ENCODE data around the gene PARP6.

Gene PARP6

GRCh38 chr15:72205896-72206676 lies 66.3 kb downstream of the PARP6 start:
- TF ChIP-seq CTCF (conservative IDR thresholded peaks at IDR 0.05; ENCODE audit: low read length): no peak
- no peak overlapping the region for H3K4me3 ChIP-seq (ENCODE audit: low read length)
- no peak for DNase-seq (ENCODE audit: low read depth)

GRCh38 chr15:72205273-72205672 lies 67.1 kb downstream of the PARP6 start:
- H3K4me3 ChIP-seq (ENCODE audit: low read length): no peak overlapping the region
- no peak for DNase-seq (ENCODE audit: low read depth)
- TF ChIP-seq CTCF (conservative IDR thresholded peaks at IDR 0.05; ENCODE audit: low read length): no peak

GRCh38 chr15:72203507-72203837 lies 68.9 kb downstream of the PARP6 start:
- TF ChIP-seq CTCF (conservative IDR thresholded peaks at IDR 0.05; ENCODE audit: low read length): no peak
- H3K4me3 ChIP-seq (ENCODE audit: low read length): no peak overlapping the region
- peak; percentile 91 for DNase-seq (ENCODE audit: low read depth)

GRCh38 chr15:72202801-72203506 lies 69.4 kb downstream of the PARP6 start:
- no peak for DNase-seq (ENCODE audit: low read depth)
- no peak overlapping the region for H3K4me3 ChIP-seq (ENCODE audit: low read length)
- TF ChIP-seq CTCF (conservative IDR thresholded peaks at IDR 0.05; ENCODE audit: low read length): no peak

- no peak for TF ChIP-seq CTCF (conservative IDR thresholded peaks at IDR 0.05; ENCODE audit: low read length)
- no peak for DNase-seq (ENCODE audit: low read depth)
- H3K4me3 ChIP-seq (ENCODE audit: low read length): no peak overlapping the region
Observed at GRCh38 chr15:72202302-72202701, 70.1 kb downstream of the PARP6 start.

- DNase-seq (ENCODE audit: low read depth): no peak
- no peak for TF ChIP-seq CTCF (conservative IDR thresholded peaks at IDR 0.05; ENCODE audit: low read length)
- no peak overlapping the region for H3K4me3 ChIP-seq (ENCODE audit: low read length)
Observed at GRCh38 chr15:72201391-72201921, 70.9 kb downstream of the PARP6 start.
